SK-N-SH treated with all-trans-retinoic acid at 6 μM for 48 hours (cell line): ENCODE measurements around the gene NHSL2.

ENCODE experiments used
- ATAC-seq: fragments of 200-7000 bp; cut with Tn5 transposase; 3 replicates; pipeline ENCODE4 v1.9.1; 2020; ENCODE audit warnings: mild to moderate bottlenecking, moderate library complexity
- ARNTL ChIP-seq: fragments of 450-650 bp; formaldehyde crosslinking; IDR thresholded peaks from 2 replicates; pipeline ENCODE4 v1.5.0; 2020; ENCODE audit warnings: low read depth, mild to moderate bottlenecking, moderate library complexity, borderline replicate concordance
- BACH2 ChIP-seq: fragments of 250-450 bp; sonication (Bioruptor Pico); IDR thresholded peaks from 2 replicates; pipeline ENCODE4 v1.9.0; 2021; ENCODE audit warnings: mild to moderate bottlenecking, borderline replicate concordance
- CSDC2 ChIP-seq: fragments of 250-450 bp; sonication (Bioruptor Pico); IDR thresholded peaks from 2 replicates; pipeline ENCODE4 v1.5.0; 2020; ENCODE audit warnings: mild to moderate bottlenecking, moderate library complexity
- ESRRG ChIP-seq: fragments of 250-450 bp; sonication (Bioruptor Pico); IDR thresholded peaks from 2 replicates; pipeline ENCODE4 v1.6.1; 2021; ENCODE audit warnings: mild to moderate bottlenecking
- GLIS3 ChIP-seq: fragments of 250-450 bp; sonication (Bioruptor Pico); IDR thresholded peaks from 2 replicates; pipeline ENCODE4 v1.5.0; 2020; ENCODE audit warnings: mild to moderate bottlenecking, moderate library complexity
- ISL1 ChIP-seq: fragments of 250-450 bp; sonication (Bioruptor Pico); IDR thresholded peaks from 2 replicates; pipeline ENCODE4 v2.1.2; 2022; ENCODE audit warnings: mild to moderate bottlenecking, moderate library complexity
- OSR1 ChIP-seq: fragments of 250-450 bp; sonication (Bioruptor Pico); IDR thresholded peaks from 2 replicates; pipeline ENCODE4 v1.8.0; 2022; ENCODE audit warnings: moderate library complexity, mild to moderate bottlenecking, inconsistent platforms
- PPARA ChIP-seq: fragments of 250-450 bp; sonication (Bioruptor Pico); IDR thresholded peaks from 2 replicates; pipeline ENCODE4 v1.5.0; 2020; ENCODE audit warnings: mild to moderate bottlenecking, borderline replicate concordance
- RARB ChIP-seq: fragments of 250-450 bp; sonication (Bioruptor Pico); IDR thresholded peaks from 2 replicates; pipeline ENCODE4 v1.8.0; 2021; ENCODE audit warnings: mild to moderate bottlenecking, moderate library complexity
- SNAI2 ChIP-seq: fragments of 250-450 bp; sonication (Bioruptor Pico); IDR thresholded peaks from 2 replicates; pipeline ENCODE4 v1.5.0; 2020; ENCODE audit warnings: mild to moderate bottlenecking, moderate library complexity
- TOX ChIP-seq: fragments of 250-450 bp; sonication (Bioruptor Pico); IDR thresholded peaks from 2 replicates; pipeline ENCODE4 v1.8.0; 2021; ENCODE audit warnings: mild to moderate bottlenecking, moderate library complexity, borderline replicate concordance
- TSHZ2 ChIP-seq: fragments of 250-450 bp; sonication (Bioruptor Pico); IDR thresholded peaks from 2 replicates; pipeline ENCODE4 v1.5.0; 2020; ENCODE audit warnings: mild to moderate bottlenecking, moderate library complexity
- ZC3H10 ChIP-seq: fragments of 250-450 bp; sonication (Bioruptor Pico); IDR thresholded peaks from 2 replicates; pipeline ENCODE4 v1.5.1; 2021; ENCODE audit warnings: mild to moderate bottlenecking, moderate library complexity
- ZNF565 ChIP-seq: fragments of 450-650 bp; formaldehyde crosslinking; conservative IDR thresholded peaks from 2 replicates; pipeline ENCODE4 v1.5.0; 2020; ENCODE audit warnings: low read depth, mild to moderate bottlenecking, moderate library complexity
- ZNF70 ChIP-seq: fragments of 450-650 bp; formaldehyde crosslinking; IDR thresholded peaks from 2 replicates; pipeline ENCODE4 v1.5.0; 2020; ENCODE audit warnings: mild to moderate bottlenecking, moderate library complexity
- ZNF8 ChIP-seq: fragments of 450-650 bp; formaldehyde crosslinking; IDR thresholded peaks from 2 replicates; pipeline ENCODE4 v1.5.0; 2020; ENCODE audit warnings: mild to moderate bottlenecking, moderate library complexity
- TF ChIP-seq, protein P1 (sequence below): fragments of 250-450 bp; sonication (Bioruptor Pico); IDR thresholded peaks from 2 replicates; pipeline ENCODE4 v1.8.0; 2020; ENCODE audit warnings: mild to moderate bottlenecking, moderate library complexity, borderline replicate concordance
- TF ChIP-seq, protein P2 (sequence below): fragments of 250-450 bp; sonication (Bioruptor Pico); IDR thresholded peaks from 2 replicates; pipeline ENCODE4 v1.5.1; 2021; ENCODE audit warnings: mild to moderate bottlenecking, moderate library complexity
- TF ChIP-seq, protein P3 (sequence below): fragments of 250-450 bp; sonication (Bioruptor Pico); IDR thresholded peaks from 2 replicates; pipeline ENCODE4 v1.8.0; 2021; ENCODE audit warnings: low read depth, mild to moderate bottlenecking, moderate library complexity, borderline replicate concordance

Gene NHSL2

GRCh38 chrX:72019487-72019886 is 108.8 kb downstream of the NHSL2 start (continued):
- TF ChIP-seq, protein P1, sequence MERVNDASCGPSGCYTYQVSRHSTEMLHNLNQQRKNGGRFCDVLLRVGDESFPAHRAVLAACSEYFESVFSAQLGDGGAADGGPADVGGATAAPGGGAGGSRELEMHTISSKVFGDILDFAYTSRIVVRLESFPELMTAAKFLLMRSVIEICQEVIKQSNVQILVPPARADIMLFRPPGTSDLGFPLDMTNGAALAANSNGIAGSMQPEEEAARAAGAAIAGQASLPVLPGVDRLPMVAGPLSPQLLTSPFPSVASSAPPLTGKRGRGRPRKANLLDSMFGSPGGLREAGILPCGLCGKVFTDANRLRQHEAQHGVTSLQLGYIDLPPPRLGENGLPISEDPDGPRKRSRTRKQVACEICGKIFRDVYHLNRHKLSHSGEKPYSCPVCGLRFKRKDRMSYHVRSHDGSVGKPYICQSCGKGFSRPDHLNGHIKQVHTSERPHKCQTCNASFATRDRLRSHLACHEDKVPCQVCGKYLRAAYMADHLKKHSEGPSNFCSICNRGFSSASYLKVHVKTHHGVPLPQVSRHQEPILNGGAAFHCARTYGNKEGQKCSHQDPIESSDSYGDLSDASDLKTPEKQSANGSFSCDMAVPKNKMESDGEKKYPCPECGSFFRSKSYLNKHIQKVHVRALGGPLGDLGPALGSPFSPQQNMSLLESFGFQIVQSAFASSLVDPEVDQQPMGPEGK, result no peak
- TF ChIP-seq ESRRG (CRISPR knock-in tag) (no peak), OSR1 (CRISPR knock-in tag) (no peak), RARB (CRISPR knock-in tag) (no peak)
- TF ChIP-seq, protein P2, sequence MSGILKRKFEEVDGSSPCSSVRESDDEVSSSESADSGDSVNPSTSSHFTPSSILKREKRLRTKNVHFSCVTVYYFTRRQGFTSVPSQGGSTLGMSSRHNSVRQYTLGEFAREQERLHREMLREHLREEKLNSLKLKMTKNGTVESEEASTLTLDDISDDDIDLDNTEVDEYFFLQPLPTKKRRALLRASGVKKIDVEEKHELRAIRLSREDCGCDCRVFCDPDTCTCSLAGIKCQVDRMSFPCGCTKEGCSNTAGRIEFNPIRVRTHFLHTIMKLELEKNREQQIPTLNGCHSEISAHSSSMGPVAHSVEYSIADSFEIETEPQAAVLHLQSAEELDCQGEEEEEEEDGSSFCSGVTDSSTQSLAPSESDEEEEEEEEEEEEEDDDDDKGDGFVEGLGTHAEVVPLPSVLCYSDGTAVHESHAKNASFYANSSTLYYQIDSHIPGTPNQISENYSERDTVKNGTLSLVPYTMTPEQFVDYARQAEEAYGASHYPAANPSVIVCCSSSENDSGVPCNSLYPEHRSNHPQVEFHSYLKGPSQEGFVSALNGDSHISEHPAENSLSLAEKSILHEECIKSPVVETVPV (CRISPR knock-in tag), result no peak

- ATAC-seq, result no peak
- TF ChIP-seq ZC3H10 (no peak), ISL1 (CRISPR knock-in tag) (no peak)
- TF ChIP-seq, all 23 proteins: peak for 0
These were observed 109.6 kb downstream of the NHSL2 start for GRCh38 chrX:72020204-72020603.

DNA sequence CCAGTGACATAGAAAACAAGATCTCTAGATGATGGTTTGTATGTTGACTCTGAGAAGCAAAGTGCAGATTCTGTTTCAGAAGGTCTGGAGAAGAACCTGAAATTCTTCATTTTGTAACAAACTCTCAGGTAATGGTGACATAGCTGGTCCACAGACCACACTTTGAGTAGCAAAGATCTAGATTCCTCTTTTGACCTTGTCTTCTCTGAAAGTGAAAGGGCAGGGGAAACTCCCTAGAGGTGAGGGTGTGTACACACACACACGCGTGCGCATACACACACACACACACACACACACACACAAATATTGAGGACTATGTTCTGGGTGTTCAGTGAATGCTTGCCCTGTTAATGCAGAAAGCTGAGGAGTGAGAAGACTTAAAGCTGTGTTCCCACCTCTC is 110.1 kb downstream of the NHSL2 start:
- TF ChIP-seq CSDC2 (CRISPR knock-in tag), result no peak
- TF ChIP-seq ZNF70 (CRISPR knock-in tag), result no peak
- TF ChIP-seq, protein P1, result no peak
- TF ChIP-seq GLIS3 (CRISPR knock-in tag), result no peak
- TF ChIP-seq OSR1 (CRISPR knock-in tag), result no peak
- TF ChIP-seq PPARA (CRISPR knock-in tag), result no peak
- TF ChIP-seq, protein P2 (CRISPR knock-in tag), result no peak
- TF ChIP-seq TOX, result no peak
- no peak for TF ChIP-seq ZC3H10
- no peak for TF ChIP-seq SNAI2
- no peak for TF ChIP-seq ZNF8
- TF ChIP-seq TSHZ2, result no peak
- no peak for TF ChIP-seq RARB (CRISPR knock-in tag)
- TF ChIP-seq BACH2 (CRISPR knock-in tag), result no peak
- ATAC-seq, result no peak

GRCh38 chrX:72021975-72022374 is 111.3 kb downstream of the NHSL2 start:
- ATAC-seq, result 0 out of 3 replicates have a peak, but pooled peaks have one; percentile 25
- TF ChIP-seq TSHZ2 (no peak), CSDC2 (CRISPR knock-in tag) (no peak), ARNTL (no peak), SNAI2 (no peak), ZC3H10 (no peak), OSR1 (CRISPR knock-in tag) (no peak), ZNF8 (no peak), ZNF565 (CRISPR knock-in tag) (no peak), ISL1 (CRISPR knock-in tag) (no peak), TOX (no peak), ESRRG (CRISPR knock-in tag) (no peak)
- TF ChIP-seq, protein P1, result no peak
- TF ChIP-seq, protein P3, sequence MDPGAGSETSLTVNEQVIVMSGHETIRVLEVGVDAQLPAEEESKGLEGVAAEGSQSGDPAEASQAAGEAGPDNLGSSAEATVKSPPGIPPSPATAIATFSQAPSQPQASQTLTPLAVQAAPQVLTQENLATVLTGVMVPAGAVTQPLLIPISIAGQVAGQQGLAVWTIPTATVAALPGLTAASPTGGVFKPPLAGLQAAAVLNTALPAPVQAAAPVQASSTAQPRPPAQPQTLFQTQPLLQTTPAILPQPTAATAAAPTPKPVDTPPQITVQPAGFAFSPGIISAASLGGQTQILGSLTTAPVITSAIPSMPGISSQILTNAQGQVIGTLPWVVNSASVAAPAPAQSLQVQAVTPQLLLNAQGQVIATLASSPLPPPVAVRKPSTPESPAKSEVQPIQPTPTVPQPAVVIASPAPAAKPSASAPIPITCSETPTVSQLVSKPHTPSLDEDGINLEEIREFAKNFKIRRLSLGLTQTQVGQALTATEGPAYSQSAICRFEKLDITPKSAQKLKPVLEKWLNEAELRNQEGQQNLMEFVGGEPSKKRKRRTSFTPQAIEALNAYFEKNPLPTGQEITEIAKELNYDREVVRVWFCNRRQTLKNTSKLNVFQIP (CRISPR knock-in tag), result no peak
